ENCODE results near the gene BICD2.

BICD2 gene

DNA sequence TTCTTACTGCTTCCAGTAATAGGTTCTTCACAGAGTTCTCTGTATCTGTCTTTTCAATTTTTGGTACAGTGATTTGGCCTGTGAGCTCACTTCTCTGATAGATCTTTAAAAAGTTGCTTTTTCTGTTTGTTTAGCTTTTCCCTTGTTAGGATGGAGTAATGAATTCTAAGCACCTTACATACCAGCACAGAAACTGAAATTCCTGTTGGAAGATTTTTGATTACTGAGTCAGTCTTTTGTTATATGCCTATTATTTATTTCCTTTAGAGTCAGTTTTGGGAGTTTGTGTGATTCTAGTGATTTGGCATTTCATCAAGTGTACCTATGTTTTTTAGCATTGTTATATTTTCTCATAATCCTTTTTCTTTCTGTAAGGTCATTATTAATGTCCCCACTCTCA, 57.1 kb downstream of the BICD2 start:
- Histone ChIP-seq H3K27me3 (replicated peaks; ENCODE audit: control insufficient read depth, insufficient read depth, low read length) (no peaks in the 10 kb centered on the region), H3K4me3 (ENCODE audit: low read length) (no peak overlapping the region), H3K9ac (ENCODE audit: low read length) (no peak overlapping the region), H3K9me3 (ENCODE audit: control insufficient read depth, low read length) (no peaks in the 10 kb centered on the region), H3K36me3 (ENCODE audit: control insufficient read depth, insufficient read depth, low read length, severe bottlenecking) (peaks cover 33% of the 10 kb centered on the region), H3K4me1 (ENCODE audit: control insufficient read depth, insufficient read depth, low read length) (no peaks in the 10 kb centered on the region)
- DNase-seq (ENCODE audit: low read depth) = no peak

DNA sequence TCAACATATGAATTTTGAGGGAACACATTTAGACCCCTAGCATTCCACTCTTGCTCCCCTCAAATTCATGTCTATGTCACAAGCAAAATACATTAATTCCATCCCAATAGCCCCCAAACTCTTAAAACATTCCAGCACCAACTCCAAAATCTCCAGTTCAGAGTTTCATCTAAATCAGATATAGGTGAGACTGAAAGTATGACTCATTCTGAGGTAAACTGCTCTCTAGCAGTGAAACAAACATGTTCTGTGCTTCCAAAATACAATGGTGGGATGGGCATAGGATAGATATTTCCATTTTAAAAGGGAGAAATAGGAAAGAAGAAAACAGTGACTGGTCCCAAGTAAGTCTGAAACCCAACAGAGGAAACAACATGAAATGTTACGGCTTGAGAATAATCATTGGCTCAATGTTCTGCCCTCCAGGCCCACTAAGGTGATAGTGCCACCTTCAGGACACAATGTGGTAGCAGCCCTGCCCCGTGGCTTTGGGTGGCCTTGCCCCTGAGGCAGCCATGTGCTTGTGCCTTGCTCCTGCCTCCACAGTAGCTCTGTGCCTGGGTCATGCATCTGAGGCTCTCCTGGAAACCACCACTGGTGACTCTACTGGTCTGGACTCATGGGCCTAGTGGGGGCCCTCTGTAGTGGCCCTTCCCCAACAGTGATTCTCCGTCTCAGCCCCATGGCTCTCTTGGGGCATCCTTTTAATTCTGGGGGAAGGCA, 58.3 kb downstream of the BICD2 start:
- H3K9me3 ChIP-seq (ENCODE audit: control insufficient read depth, low read length) = no peaks in the 10 kb centered on the region
- no peaks in the 10 kb centered on the region for H3K4me1 ChIP-seq (ENCODE audit: control insufficient read depth, insufficient read depth, low read length)
- H3K4me3 ChIP-seq (ENCODE audit: low read length) = no peak overlapping the region
- no peak for DNase-seq (ENCODE audit: low read depth)
- H3K36me3 ChIP-seq (ENCODE audit: control insufficient read depth, insufficient read depth, low read length, severe bottlenecking) = peaks cover 22% of the 10 kb centered on the region
- no peak overlapping the region for H3K9ac ChIP-seq (ENCODE audit: low read length)
- H3K27me3 ChIP-seq (replicated peaks; ENCODE audit: control insufficient read depth, insufficient read depth, low read length) = no peaks in the 10 kb centered on the region

DNA sequence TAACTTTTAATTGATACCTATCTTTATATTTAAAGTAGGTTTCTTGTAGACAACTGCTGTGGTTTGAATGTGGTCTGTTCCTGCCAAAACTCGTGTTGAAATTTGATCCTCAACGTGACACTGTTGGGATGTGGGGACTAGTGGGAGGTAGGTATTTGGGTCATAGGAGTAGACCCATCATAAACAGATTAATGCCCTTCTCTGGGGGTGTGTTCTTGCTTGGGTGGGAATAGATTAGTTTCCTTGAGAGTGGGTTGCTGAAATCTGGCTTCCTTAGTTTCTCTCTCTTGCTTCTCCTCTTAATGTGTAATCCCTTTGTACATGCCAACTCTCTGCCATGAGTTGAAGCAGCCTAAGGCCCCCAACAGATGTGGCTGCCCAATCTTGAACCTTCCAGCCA, 60.1 kb downstream of the BICD2 start:
- DNase-seq (ENCODE audit: low read depth) = no peak
- Histone ChIP-seq H3K9me3 (ENCODE audit: control insufficient read depth, low read length) (no peaks in the 10 kb centered on the region), H3K4me3 (ENCODE audit: low read length) (no peak overlapping the region), H3K27me3 (replicated peaks; ENCODE audit: control insufficient read depth, insufficient read depth, low read length) (no peaks in the 10 kb centered on the region), H3K36me3 (ENCODE audit: control insufficient read depth, insufficient read depth, low read length, severe bottlenecking) (peaks cover 4% of the 10 kb centered on the region), H3K9ac (ENCODE audit: low read length) (no peak overlapping the region), H3K4me1 (ENCODE audit: control insufficient read depth, insufficient read depth, low read length) (no peaks in the 10 kb centered on the region)

DNA sequence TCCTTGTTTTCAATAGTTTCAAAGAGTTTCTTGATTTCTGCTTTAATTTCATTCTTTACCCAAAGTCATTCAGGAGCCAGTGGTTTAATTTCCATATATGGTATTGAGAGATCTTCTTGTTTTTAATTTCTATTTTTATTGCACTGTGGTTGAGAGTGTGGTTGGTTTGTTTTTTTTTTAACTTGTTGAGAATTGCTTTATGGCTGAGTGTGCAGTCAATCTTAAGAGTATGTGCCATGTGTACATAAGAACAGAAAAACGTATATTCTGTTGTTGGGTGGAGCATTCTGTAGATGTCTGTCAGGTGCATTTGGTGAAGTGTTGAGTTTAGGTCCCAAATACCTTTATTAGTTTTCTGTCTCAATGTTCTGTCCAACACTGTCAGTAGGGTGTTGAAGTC, 68.0 kb downstream of the BICD2 start:
- Histone ChIP-seq H3K9ac (ENCODE audit: low read length) (no peak overlapping the region), H3K27me3 (replicated peaks; ENCODE audit: control insufficient read depth, insufficient read depth, low read length) (no peaks in the 10 kb centered on the region), H3K4me3 (ENCODE audit: low read length) (no peak overlapping the region), H3K9me3 (ENCODE audit: control insufficient read depth, low read length) (peaks cover 31% of the 10 kb centered on the region), H3K4me1 (ENCODE audit: control insufficient read depth, insufficient read depth, low read length) (no peaks in the 10 kb centered on the region), H3K36me3 (ENCODE audit: control insufficient read depth, insufficient read depth, low read length, severe bottlenecking) (no peaks in the 10 kb centered on the region)
- DNase-seq (ENCODE audit: low read depth) = no peak

DNA sequence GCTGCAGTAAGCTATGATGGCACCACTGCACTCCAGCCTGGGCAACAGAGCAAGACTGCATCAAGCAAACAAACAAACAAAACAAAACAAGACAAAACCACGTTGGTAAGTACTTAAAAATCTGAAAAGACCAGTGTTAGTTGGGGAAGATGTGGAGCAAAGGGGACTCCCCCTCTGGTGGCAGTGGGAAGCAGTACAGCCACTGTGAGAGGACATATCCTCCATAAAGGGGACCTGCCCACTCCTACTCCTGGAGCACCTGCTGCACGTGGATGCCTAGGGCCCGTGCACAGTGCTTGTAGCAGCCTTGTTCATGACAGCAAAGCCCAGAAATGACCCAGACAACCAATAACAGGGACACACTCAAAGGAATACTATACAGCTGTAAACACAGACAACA, 77.7 kb downstream of the BICD2 start:
- Histone ChIP-seq H3K27me3 (replicated peaks; ENCODE audit: control insufficient read depth, insufficient read depth, low read length) (no peaks in the 10 kb centered on the region), H3K36me3 (ENCODE audit: control insufficient read depth, insufficient read depth, low read length, severe bottlenecking) (no peaks in the 10 kb centered on the region), H3K4me3 (ENCODE audit: low read length) (no peak overlapping the region), H3K4me1 (ENCODE audit: control insufficient read depth, insufficient read depth, low read length) (no peaks in the 10 kb centered on the region), H3K9me3 (ENCODE audit: control insufficient read depth, low read length) (peaks cover 15% of the 10 kb centered on the region), H3K9ac (ENCODE audit: low read length) (no peak overlapping the region)
- no peak for DNase-seq (ENCODE audit: low read depth)

DNA sequence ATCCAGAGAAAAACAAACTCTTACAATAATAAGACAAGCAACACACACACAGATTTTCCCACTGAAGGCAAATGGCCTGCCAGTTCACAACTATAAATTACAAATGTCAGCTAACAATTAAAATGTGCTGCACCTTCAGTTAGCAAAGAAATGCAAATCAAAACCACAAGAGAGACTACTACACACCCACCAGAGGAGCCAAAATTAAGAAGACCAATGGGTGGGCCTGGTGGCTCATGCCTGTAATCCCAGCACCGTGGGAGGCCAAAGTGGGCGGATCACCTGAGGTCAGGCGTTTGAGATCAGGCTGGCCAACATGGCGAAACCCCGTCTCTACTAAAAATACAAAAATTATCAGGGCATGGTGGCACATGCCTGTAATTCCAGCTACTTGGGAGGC, 79.6 kb downstream of the BICD2 start:
- peaks cover 11% of the 10 kb centered on the region for H3K4me1 ChIP-seq (ENCODE audit: control insufficient read depth, insufficient read depth, low read length)
- no peaks in the 10 kb centered on the region for H3K36me3 ChIP-seq (ENCODE audit: control insufficient read depth, insufficient read depth, low read length, severe bottlenecking)
- H3K27me3 ChIP-seq (replicated peaks; ENCODE audit: control insufficient read depth, insufficient read depth, low read length) = no peaks in the 10 kb centered on the region
- no peak overlapping the region for H3K4me3 ChIP-seq (ENCODE audit: low read length)
- DNase-seq (ENCODE audit: low read depth) = no peak
- H3K9ac ChIP-seq (ENCODE audit: low read length) = no peak overlapping the region
- no peaks in the 10 kb centered on the region for H3K9me3 ChIP-seq (ENCODE audit: control insufficient read depth, low read length)

DNA sequence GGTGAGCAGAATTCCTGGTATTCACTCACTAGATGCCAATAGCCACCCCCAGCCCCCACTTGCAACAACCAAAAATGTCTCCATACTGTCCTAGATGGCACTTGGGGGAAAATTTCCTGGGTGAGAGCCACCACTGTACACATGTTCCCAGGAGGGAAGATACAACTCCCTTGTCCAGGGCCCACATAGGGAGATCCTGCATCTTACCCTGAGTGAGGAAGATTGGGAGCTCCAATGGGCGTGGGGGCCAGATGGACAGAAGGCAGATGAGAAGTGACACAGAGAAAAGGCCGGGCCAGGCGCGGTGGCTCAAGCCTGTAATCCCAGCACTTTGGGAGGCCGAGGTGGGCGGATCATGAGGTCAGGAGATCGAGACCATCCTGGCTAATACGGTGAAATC, 82.4 kb downstream of the BICD2 start:
- Histone ChIP-seq H3K27me3 (replicated peaks; ENCODE audit: control insufficient read depth, insufficient read depth, low read length) (no peaks in the 10 kb centered on the region), H3K4me1 (ENCODE audit: control insufficient read depth, insufficient read depth, low read length) (peaks cover 11% of the 10 kb centered on the region), H3K36me3 (ENCODE audit: control insufficient read depth, insufficient read depth, low read length, severe bottlenecking) (no peaks in the 10 kb centered on the region), H3K4me3 (ENCODE audit: low read length) (no peak overlapping the region), H3K9ac (ENCODE audit: low read length) (no peak overlapping the region), H3K9me3 (ENCODE audit: control insufficient read depth, low read length) (no peaks in the 10 kb centered on the region)
- no peak for DNase-seq (ENCODE audit: low read depth)

DNA sequence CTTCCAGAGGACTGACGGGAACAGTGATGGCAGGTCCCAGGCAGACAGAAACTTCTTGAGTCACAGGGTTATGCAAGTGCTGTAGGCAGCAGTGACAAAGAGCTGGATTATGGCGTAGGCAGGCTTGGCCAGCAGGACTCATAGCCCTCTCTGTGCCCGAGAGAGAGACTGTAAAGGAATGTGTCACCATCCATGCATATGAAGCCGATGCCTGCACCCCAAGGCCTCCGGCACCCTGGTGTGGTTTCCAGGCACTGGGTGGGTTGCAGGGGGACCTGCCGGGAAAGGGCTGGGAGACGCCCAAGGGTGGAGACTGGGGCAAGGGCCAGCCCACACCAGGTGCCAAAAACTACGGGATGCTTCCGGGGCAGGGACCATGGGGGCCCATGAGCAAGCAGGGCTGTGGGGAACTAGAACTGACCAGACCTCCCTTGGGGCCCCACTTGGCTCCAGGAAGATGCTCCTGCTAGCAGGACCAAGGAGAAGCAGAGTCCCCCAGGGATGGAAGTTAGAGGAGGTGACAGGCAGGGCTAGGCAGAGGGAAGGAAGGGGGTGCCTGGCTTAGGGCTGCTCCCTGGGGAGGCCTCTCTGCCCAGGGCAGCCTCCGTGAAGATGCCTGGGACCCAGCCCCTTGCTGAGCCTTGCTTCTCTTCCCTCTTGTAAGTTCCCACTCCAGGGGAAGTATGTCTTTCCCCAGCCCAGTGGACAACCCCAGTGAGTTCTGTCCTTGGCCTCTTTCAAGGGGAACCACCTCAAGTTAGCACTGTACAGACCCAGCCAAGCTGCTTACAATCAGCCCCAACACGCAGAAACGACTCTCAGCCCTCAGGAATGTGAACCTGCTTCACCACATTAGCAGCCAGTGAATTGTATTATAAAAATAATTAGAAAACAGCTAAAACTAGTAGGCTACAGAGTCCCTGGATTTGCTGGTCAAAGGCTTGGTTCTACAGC, 84.2 kb downstream of the BICD2 start:
- Histone ChIP-seq H3K4me1 (ENCODE audit: control insufficient read depth, insufficient read depth, low read length) (peaks cover 11% of the 10 kb centered on the region), H3K9ac (ENCODE audit: low read length) (no peak overlapping the region), H3K9me3 (ENCODE audit: control insufficient read depth, low read length) (no peaks in the 10 kb centered on the region), H3K4me3 (ENCODE audit: low read length) (no peak overlapping the region), H3K36me3 (ENCODE audit: control insufficient read depth, insufficient read depth, low read length, severe bottlenecking) (no peaks in the 10 kb centered on the region), H3K27me3 (replicated peaks; ENCODE audit: control insufficient read depth, insufficient read depth, low read length) (no peaks in the 10 kb centered on the region)
- no peak for DNase-seq (ENCODE audit: low read depth)

DNA sequence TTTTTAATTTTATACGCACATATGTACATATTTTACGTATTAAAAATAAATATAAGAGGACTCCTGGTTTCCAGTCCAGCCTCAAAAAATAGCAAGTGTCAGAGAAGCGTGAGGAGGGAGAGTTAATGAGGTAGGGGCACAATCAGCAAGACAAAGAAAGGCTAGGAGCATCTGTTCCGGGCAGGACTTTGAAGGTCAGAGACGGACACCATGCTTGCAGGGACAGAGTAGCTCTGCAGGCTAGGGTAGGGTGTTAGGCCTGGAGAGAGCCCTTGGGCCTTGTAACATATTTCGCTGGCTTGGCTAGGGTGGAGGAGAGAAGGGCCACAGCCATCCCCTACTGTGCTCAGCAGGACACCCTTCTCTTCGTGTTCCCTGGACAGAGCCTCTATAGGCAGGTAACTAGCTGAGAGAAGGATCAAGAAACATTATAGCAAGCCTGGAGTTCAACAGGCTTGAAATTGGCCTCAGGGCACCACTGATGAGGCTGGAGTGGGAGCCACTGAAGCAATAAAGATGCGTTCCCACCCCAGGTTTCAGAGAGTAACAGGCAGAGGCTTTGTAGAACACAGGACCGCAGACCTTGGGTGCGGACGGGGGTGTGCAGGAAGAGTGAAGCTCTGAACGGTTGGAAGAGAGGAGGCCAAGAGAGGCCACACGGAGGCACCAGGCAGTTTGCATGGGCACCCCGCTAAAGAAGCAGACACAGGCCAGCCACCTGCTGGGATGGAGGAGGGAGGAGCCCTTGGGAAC, 85.0 kb downstream of the BICD2 start:
- Histone ChIP-seq H3K9ac (ENCODE audit: low read length) (no peak overlapping the region), H3K4me3 (ENCODE audit: low read length) (no peak overlapping the region)
- no peak for DNase-seq (ENCODE audit: low read depth)

DNA sequence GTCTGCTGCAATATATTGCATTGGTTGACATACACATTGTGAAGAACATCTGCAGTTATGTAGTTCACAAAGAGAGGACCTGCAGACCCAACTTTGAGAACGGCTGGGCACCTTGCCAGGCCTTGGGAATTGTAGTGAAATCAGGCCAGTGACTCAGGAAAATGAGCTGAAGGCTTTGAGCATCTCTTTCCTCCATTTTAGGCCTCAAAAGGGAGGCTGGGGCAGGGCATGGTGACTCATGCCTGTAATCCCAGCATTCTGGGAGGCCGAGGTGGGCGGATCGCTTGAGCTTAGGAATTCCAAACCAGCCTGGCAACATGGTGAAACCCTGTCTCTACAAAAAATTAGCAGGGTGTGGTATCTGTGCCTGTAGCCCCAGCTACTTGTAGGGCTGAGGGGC, 93.3 kb downstream of the BICD2 start:
- H3K4me1 ChIP-seq (ENCODE audit: control insufficient read depth, insufficient read depth, low read length) = peaks cover 18% of the 10 kb centered on the region
- H3K36me3 ChIP-seq (ENCODE audit: control insufficient read depth, insufficient read depth, low read length, severe bottlenecking) = peaks cover 7% of the 10 kb centered on the region
- no peaks in the 10 kb centered on the region for H3K9me3 ChIP-seq (ENCODE audit: control insufficient read depth, low read length)
- peak overlapping the region; percentile 95 for H3K4me3 ChIP-seq (ENCODE audit: low read length)
- DNase-seq (ENCODE audit: low read depth) = peak; percentile 73
- no peaks in the 10 kb centered on the region for H3K27me3 ChIP-seq (replicated peaks; ENCODE audit: control insufficient read depth, insufficient read depth, low read length)
- H3K9ac ChIP-seq (ENCODE audit: low read length) = peak overlapping the region; percentile 97

More for the DNA sequence above, 85.0 kb downstream of the BICD2 start:
- no peaks in the 10 kb centered on the region for H3K36me3 ChIP-seq (ENCODE audit: control insufficient read depth, insufficient read depth, low read length, severe bottlenecking)
- no peaks in the 10 kb centered on the region for H3K9me3 ChIP-seq (ENCODE audit: control insufficient read depth, low read length)
- H3K4me1 ChIP-seq (ENCODE audit: control insufficient read depth, insufficient read depth, low read length) = peaks cover 11% of the 10 kb centered on the region
- H3K27me3 ChIP-seq (replicated peaks; ENCODE audit: control insufficient read depth, insufficient read depth, low read length) = no peaks in the 10 kb centered on the region

All from adipocyte (in vitro differentiated cells).